ENCODE results near the gene OLIG2.

OLIG2 gene

DNA sequence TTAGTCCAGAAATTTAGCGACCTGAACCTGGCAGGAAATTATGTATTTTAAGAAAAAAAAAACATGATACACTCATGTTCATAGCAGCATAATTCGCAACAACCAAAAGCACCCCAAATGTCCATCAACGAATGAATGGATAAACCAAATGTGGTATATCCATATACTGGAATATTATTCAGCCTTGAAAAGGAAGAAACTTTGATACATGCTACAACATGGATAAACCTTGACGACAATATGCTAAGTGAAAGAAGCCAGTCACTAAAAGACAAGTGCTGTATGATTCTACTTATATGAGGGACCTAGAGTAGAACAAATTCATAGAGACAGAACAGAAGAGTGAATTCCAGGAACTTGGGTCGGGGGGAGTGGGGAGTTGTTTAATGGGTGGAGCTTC is 43.5 kb downstream of the OLIG2 start:
- no peak for DNase-seq

DNA sequence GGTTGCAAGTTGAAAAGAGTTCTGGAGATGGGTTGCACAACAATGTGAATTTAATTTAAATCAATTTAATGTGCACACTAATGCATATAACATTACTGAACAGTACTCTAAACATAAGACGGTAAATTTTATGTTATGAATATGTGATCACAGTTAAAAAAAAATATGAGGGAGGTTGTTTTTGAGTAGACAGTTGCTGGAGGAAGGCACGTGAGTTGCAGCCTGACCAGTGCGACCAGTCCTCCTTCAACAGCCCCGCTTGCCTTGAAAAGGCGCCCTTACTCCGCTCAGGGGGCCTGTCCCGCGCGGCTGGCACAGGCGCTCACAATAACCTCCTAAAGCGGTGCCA is 43.9 kb downstream of the OLIG2 start:
- no peak for DNase-seq

DNA sequence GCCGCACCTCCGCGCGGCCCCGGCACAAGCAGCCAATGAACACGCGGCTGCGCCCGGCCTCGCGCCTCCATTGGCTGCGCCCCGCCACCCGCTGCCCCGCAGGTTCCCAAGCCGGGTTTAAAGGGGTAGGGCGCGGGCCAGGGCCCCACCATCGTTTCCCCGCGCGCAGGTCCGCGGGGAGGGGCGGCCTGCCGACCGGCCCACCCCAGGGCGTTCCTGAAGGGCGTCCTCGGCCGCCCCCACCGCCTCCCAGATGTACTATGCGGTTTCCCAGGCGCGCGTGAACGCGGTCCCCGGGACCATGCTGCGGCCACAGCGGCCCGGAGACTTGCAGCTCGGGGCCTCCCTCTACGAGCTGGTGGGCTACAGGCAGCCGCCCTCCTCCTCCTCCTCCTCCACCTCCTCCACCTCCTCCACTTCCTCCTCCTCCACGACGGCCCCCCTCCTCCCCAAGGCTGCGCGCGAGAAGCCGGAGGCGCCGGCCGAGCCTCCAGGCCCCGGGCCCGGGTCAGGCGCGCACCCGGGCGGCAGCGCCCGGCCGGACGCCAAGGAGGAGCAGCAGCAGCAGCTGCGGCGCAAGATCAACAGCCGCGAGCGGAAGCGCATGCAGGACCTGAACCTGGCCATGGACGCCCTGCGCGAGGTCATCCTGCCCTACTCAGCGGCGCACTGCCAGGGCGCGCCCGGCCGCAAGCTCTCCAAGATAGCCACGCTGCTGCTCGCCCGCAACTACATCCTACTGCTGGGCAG is 44.4 kb downstream of the OLIG2 start, which contains the start of gene OLIG1:
OLIG1 (plus strand) TSS at position 148 of the 750 bp plus-strand sequence; CDS start at position 254, 106 bp downstream.
- DNase-seq: no peak

DNA sequence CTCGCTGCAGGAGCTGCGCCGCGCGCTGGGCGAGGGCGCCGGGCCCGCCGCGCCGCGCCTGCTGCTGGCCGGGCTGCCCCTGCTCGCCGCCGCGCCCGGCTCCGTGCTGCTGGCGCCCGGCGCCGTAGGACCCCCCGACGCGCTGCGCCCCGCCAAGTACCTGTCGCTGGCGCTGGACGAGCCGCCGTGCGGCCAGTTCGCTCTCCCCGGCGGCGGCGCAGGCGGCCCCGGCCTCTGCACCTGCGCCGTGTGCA is 44.9 kb downstream of the OLIG2 start:
- no peak for DNase-seq

DNA sequence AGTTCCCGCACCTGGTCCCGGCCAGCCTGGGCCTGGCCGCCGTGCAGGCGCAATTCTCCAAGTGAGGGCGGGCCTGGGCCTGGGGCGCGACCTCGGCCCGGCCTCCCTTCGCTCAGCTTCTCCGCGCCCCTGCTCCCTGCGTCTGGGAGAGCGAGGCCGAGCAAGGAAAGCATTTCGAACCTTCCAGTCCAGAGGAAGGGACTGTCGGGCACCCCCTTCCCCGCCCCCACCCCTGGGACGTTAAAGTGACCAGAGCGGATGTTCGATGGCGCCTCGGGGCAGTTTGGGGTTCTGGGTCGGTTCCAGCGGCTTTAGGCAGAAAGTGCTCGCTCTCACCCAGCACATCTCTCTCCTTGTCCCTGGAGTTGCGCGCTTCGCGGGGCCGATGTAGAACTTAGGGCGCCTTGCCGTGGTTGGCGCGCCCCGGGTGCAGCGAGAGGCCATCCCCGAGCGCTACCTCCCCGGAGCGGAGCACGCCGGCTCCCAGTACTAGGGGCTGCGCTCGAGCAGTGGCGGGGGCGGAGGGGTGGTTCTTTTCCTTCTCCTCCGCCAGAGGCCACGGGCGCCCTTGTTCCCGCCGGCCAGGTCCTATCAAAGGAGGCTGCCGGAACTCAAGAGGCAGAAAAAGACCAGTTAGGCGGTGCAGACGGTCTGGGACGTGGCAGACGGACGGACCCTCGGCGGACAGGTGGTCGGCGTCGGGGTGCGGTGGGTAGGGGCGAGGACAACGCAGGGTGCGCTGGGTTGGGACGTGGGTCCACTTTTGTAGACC is 45.4 kb downstream of the OLIG2 start:
- DNase-seq: no peak

DNA sequence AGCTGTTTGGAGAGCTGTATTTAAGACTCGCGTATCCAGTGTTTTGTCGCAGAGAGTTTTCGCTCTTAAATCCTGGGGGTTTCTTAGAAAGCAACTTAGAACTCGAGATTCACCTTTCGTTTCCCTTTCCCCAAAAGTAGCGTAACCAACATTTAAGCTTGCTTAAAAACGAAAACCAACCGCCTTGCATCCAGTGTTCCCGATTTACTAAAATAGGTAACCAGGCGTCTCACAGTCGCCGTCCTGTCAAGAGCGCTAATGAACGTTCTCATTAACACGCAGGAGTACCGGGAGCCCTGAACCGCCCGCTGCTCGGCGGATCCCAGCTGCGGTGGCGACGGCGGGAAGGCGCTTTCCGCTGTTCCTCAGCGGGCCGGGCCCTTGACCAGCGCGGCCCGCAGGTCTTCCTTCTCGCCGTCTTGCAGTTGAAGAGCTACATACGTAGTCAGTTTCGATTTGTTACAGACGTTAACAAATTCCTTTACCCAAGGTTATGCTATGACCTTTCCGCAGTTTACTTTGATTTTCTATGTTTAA is 46.1 kb downstream of the OLIG2 start:
- no peak for DNase-seq

DNA sequence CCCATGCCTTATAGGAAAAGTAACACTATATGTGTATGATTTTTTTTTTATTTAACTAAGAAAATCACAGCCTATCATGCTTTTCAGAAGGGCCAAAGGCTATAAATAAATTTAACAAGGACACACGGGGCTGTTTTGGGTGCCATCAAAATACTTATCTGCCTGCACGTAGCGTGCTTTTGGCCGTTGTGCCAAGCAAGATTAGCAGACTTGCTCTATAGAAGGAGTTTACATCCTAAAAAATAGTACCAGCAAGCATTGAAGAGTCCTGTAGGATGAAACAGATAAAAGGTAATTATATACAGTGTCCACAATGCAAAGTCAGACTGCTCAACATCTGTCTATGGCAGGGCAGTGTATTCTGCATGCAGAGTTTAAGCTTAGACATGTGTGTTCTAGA is 47.9 kb downstream of the OLIG2 start:
- DNase-seq: no peak

DNA sequence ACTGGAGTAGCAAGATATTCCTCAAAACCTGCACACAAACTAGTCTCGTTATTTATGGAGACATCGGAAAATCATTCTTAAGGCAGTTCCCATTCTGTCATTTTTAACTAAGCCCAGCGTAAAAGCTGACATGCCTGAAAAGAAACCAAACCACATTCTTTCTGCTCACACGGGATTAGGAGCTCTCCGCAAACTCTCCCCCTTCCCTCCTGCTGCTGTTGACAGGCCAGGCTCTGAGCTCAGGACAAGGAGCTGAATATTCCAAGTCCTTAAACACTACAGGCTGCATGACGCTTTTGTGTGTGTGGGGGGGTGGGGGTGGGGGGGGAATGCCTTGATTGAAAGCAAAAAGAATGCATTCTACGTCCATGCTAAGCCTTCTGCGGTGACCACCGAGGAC is 49.4 kb downstream of the OLIG2 start:
- DNase-seq: no peak

DNA sequence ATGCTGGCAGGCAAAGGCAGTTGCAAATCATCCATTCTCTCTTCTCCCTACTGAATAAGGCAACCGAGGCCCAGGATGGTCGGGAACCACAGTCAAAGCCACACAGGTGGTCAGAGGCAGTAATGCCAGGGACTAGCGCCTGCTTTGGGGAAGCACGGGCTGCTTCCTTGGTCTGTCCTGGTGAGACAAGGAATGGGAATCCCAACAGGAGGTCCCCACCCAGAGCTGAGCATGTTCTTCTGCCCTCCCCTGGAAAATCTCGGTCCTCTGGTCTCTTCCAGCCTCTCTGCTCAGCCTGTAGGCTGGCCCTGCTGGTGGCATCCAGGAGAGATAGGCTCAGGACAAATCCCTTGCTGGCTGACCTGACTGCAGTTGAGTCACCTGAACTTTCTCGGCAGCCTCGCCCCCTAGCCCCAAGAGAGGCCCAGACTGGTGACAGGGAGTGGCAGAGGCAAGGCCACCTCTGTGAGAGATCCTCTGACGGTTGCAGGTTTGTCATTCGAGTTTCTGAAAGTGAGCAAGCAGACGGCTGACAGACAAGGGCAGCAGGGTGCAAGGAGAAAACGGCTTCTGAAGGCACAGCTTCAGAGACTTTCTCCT is 50.0 kb downstream of the OLIG2 start:
- DNase-seq: no peak

DNA sequence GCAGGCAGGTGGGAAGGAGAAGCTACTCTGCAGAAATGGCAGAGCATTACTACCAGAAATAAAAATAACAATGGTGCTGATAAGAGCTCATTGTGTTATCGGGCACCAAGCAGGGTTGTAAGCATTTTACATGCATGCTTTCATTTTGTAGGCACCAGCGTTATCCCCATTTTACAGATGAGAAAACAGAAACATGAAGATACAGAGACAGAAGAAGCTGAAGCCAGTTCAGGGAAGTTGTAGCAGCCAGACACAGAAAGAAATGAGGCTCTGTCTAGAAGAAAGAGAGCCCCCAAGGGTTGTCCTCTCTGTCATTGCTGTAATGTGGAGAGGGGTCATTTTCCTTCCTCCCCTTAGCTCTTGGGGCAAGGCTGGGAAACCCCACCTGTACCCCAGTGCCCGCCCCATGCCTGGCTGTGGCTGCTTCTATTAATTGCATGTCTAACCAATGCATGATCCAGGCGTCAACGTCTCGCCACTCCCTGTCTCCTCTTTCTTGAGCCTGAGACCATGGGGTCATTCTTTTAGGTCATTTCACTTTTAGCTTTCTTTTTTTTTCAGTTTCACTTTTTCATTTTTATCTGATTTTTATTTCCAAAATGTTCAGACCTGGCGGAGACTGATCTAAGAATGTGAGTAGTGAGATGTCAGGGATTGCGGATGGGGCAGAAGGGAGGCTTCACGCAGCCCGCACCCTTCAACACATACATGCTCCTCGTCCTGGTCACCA is 51.0 kb downstream of the OLIG2 start:
- DNase-seq: no peak

Data from activated CD4-positive, alpha-beta T cell treated with anti-CD3 and anti-CD28 coated beads, Interleukin-2, amount 50 U/mL, for 1 hour (primary cell).